Kidney (tissue), 14 donors: ENCODE data around the gene TGM1. TPM values are rescaled to one million over a fixed set of nuclear protein-coding genes. Genes with fewer than 3 reads are reported as not detected.

ENCODE experiments used
- DNase-seq, 5 donors: peaks; one replicate each; pipeline ENCODE4 v3.0.0-alpha.2; 2013 to 2020
- FAIRE-seq: peaks from 2 replicates; lab custom pipeline; 2012; peaks lifted over from hg19 to GRCh38; lab: Jason Lieb, UNC
- H3K27ac ChIP-seq, 2 donors: one replicate each; pipeline ENCODE4 v1.7.0; 2013; ENCODE audit warnings: low read depth in 2 of 2, low read length in 2 of 2, inconsistent platforms in 1 of 2
- H3K27me3 ChIP-seq: one replicate; pipeline ENCODE4 v1.7.1; 2013; ENCODE audit warnings: low read length, inconsistent platforms; ENCODE audit not compliant: control insufficient read depth, insufficient read depth
- H3K36me3 ChIP-seq, 3 donors: one replicate each; pipeline versions ENCODE4 v1.7.0 to v1.7.1; 2013; ENCODE audit warnings: low read length in 3 of 3, control low read depth in 1 of 3, inconsistent platforms in 1 of 3; ENCODE audit not compliant: insufficient read depth in 3 of 3, control insufficient read depth in 2 of 3
- H3K4me1 ChIP-seq, 3 donors: one replicate each; pipeline versions ENCODE4 v1.7.0 to v1.7.1; 2013; ENCODE audit warnings: low read length in 3 of 3, inconsistent platforms in 1 of 3, low read depth in 1 of 3; ENCODE audit not compliant: control insufficient read depth in 2 of 3, insufficient read depth in 2 of 3
- H3K4me3 ChIP-seq, 3 donors: one replicate each; pipeline versions ENCODE4 v1.7.0 to v1.8.1; 2013; ENCODE audit warnings: low read length in 3 of 3, control low read depth in 1 of 3, inconsistent platforms in 1 of 3
- H3K9ac ChIP-seq, 3 donors: one replicate each; pipeline versions ENCODE4 v1.7.0 to v1.7.1; 2013; ENCODE audit warnings: low read length in 3 of 3, control low read depth in 1 of 3, inconsistent platforms in 1 of 3
- H3K9me3 ChIP-seq, 3 donors: one replicate each; pipeline versions ENCODE4 v1.7.0 to v1.7.1; 2013; ENCODE audit warnings: low read length in 3 of 3, control low read depth in 1 of 3, inconsistent platforms in 1 of 3; ENCODE audit not compliant: control insufficient read depth in 2 of 3, insufficient read depth in 1 of 3
- intact Hi-C: fragments of 100-400 bp; cut with DNase I; formaldehyde crosslinking; loops from one replicate; pipeline ENCODE4 v1.11.1; 2022
- polyA plus RNA-seq: library from polyadenylated mRNA; stranded (reverse); fragments of 350-450 nt; fragmentation: Illumina TruSeq; extraction: RNeasy Lipid Tissue Mini Kit (QIAGEN cat#74804); gene quantifications from one replicate; pipeline ENCODE4 v1.2.3, GENCODE V29; 2014; ENCODE audit warnings: low read depth, low replicate concordance; ENCODE audit not compliant: insufficient read depth
- total RNA-seq: library from RNA; stranded (reverse); fragmentation: NEBNext Ultra II Directional; extraction: Animal tissue kit (Norgen Biotek cat#: 25700); gene quantifications from one replicate; pipeline ENCODE4 v1.2.1, GENCODE V29; 2021
- TF ChIP-seq, protein P1 (sequence below): IDR thresholded peaks from 3 replicates; pipeline ENCODE4 v1.5.1; 2012; ENCODE audit warnings: mild to moderate bottlenecking, moderate library complexity, borderline replicate concordance; ENCODE audit not compliant: insufficient read depth; ENCODE audit errors: extremely low read depth
- donor health status: control.
- donor health status: control.
- donor health status: control.
- donor health status: control.
- donor health status: control.
- donor health status: DM: yes; HTN: yes; CAD: no.
- donor health status: Normal renal cell carcinoma (clear cell type).

The TGM1 gene
- total and polyA plus RNA-seq, 2 donors from 2014 or later = 4.5 to 13.1 TPM

DNA sequence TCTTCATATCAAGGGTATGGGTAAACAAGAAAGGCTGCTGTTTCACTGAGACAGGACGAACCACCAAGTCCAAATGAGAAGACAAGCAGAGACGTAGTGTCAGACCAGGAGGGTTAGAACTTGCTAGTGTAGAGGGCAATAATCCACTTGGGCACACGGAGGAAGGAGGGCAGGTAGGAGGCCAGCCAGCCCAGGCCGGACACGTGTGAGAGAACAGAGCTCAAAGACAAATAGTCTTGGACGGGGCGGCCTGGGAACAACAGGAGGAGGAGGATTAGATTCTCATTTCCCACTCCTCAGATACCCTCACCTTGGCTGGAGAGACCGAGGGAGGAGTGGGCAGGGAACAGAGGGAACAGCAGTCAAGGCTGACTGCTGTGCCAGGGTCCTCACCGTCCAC is 27.8 kb upstream of the TGM1 start:
- TF ChIP-seq, protein P1, sequence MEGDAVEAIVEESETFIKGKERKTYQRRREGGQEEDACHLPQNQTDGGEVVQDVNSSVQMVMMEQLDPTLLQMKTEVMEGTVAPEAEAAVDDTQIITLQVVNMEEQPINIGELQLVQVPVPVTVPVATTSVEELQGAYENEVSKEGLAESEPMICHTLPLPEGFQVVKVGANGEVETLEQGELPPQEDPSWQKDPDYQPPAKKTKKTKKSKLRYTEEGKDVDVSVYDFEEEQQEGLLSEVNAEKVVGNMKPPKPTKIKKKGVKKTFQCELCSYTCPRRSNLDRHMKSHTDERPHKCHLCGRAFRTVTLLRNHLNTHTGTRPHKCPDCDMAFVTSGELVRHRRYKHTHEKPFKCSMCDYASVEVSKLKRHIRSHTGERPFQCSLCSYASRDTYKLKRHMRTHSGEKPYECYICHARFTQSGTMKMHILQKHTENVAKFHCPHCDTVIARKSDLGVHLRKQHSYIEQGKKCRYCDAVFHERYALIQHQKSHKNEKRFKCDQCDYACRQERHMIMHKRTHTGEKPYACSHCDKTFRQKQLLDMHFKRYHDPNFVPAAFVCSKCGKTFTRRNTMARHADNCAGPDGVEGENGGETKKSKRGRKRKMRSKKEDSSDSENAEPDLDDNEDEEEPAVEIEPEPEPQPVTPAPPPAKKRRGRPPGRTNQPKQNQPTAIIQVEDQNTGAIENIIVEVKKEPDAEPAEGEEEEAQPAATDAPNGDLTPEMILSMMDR = no peak
- H3K4me1 ChIP-seq = no peaks in the 10 kb centered on the region
- peaks cover 1 to 28% (median 18%) of the 10 kb centered on the region in 3 donors for H3K36me3 ChIP-seq
- no peak overlapping the region for H3K9ac ChIP-seq
- intact Hi-C loops = no loop called here
- DNase-seq (no peak), FAIRE-seq (no peak)
- no peaks in the 10 kb centered on the region for H3K27me3 ChIP-seq
- H3K9me3 ChIP-seq = no peaks in the 10 kb centered on the region
- H3K4me3 ChIP-seq = no peak overlapping the region
- H3K27ac ChIP-seq = no peak overlapping the region

DNA sequence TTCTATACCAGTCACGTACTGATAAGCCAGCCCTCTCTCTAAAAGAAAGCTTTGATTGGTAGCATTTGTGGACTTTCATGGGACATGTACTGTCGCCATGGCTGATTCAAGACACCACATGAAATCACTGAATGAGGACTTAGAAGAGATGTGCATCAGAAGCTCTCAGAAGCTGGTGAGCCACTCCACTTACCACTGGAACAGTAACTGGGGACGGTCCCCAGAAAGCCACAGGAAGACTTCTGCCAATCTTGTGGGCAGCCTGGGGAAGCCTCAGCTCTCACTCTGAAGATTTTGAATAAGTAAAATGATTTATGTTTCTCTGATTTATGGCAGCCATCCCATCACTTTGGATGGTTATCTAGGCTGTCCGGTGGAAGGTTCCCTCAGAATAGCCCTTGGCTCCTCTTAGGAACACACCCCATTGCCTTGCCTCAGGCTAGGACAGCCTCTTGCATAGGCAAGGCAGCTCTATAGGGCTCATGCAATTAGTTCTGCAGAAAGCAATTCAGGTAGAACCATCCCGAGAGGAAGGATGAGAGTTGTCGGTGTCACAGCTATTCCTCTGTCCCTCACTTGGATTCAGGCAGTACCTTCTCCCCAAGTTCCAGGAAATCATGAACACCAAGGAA is 26.8 kb upstream of the TGM1 start:
- H3K4me3 ChIP-seq = no peak overlapping the region
- no peaks in the 10 kb centered on the region for H3K9me3 ChIP-seq
- FAIRE-seq (no peak), DNase-seq (no peak)
- no peaks in the 10 kb centered on the region for H3K27me3 ChIP-seq
- H3K27ac ChIP-seq = no peak overlapping the region
- H3K4me1 ChIP-seq = no peaks in the 10 kb centered on the region
- intact Hi-C loops = no loop called here
- TF ChIP-seq, protein P1 = no peak
- H3K9ac ChIP-seq = no peak overlapping the region
- H3K36me3 ChIP-seq = peaks cover 0 to 24% (median 14%) of the 10 kb centered on the region in 3 donors

DNA sequence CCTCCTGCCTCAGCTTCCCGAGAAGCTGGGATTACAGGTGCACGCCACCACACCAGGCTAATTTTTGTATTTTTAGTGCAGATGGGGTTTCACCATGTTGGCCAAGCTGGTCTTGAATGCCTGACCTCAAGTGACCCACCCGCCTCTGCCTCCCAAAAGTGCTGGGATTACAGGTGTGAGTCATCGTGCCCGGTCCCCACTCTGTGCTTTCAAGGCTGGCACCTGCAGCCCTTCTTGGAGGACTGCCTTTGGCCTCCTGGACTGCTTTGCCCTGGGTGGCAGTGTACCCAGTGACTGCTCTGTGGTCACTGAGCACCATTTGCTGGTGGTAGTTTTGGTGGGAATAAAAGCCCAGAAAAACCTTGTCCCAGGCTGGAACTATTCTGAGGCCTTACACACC is 24.0 kb upstream of the TGM1 start:
- Histone ChIP-seq H3K4me1 (no peaks in the 10 kb centered on the region), H3K9me3 (no peaks in the 10 kb centered on the region), H3K27ac (no peak overlapping the region), H3K27me3 (no peaks in the 10 kb centered on the region), H3K9ac (no peak overlapping the region), H3K4me3 (no peak overlapping the region), H3K36me3 (peaks cover 0 to 19% (median 11%) of the 10 kb centered on the region in 3 donors)
- FAIRE-seq (no peak), DNase-seq (no peak)
- TF ChIP-seq, protein P1 = no peak
- intact Hi-C loops = no loop called here

DNA sequence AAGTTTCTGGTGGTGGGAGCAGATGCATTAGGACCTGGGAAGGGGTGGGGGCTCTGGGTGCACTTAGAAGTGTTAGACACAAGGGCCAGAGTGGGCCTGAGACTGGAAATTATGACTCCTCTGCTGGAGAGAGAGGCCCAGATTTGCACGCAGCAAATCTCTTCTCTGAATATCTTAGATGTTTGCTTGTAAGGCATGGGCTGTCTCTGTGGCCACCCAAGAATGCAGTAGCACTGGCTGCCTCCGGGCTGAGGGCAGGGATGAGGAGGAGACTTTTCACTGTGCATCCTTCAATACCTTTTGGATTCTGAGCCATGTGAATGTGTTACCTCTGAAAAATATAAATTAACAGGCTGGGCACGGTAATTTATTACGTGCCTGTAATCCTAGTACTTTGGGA is 22.4 kb upstream of the TGM1 start:
- Histone ChIP-seq H3K4me1 (no peaks in the 10 kb centered on the region), H3K4me3 (no peak overlapping the region), H3K27me3 (no peaks in the 10 kb centered on the region), H3K9me3 (no peaks in the 10 kb centered on the region), H3K36me3 (peaks cover 0 to 10% (median 3%) of the 10 kb centered on the region in 3 donors), H3K9ac (no peak overlapping the region), H3K27ac (no peak overlapping the region)
- TF ChIP-seq, protein P1 = no peak
- intact Hi-C loops = no loop called here
- FAIRE-seq (no peak), DNase-seq (no peak)
